GM18907 (cell line): ENCODE measurements around the gene RHOA.
"Not testable (repeated sequence)": the region's sequence is repeated elsewhere in the genome, so short reads cannot be mapped to it uniquely, and the experiment has no call there.

Experiments
- ATAC-seq: cut with Tn5 transposase; IDR thresholded peaks from one replicate; pipeline ENCODE4 v1.9.1; 2021; ENCODE audit warnings: mild to moderate bottlenecking, moderate library complexity; ENCODE audit not compliant: unreplicated experiment

The RHOA gene

DNA sequence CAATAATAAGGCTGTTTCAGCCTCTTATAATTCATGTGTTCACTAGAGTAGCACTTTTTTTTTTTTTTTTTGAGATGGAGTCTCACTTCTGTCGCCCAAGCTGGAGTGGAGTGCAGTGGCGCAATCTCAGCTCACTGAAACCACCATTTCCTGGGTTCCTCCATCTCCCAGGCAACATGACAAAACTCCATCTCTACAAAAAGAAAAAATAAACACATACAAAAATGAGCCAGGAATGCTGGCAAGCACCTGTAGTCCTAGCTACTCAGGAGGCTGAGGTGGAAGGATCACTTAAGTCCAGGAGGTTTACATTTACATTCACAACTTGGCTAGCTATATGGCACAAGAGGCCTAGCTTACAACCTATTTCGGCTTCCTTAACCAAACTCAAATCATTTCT, 78.7 kb downstream of the RHOA start:
- ATAC-seq = no peak

DNA sequence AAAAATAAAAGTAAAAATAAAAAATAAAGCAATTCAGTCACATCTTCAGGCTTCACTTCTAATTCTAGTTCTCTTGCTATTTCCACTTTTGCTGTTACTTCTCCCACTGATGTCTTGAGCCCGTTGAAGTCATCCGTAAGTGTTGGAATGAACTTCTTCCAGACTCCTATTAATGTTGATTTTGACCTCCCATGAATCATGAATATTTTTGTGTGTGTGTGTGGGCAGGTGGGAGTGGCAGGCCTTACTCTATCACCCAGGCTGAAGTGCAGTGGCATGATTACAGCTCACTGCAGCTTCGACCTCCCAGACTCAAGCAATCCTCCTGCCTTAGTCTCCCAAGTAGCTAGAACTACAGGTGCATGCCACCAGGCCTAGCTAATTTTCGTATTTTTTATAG, 82.6 kb downstream of the RHOA start:
- no peak for ATAC-seq

DNA sequence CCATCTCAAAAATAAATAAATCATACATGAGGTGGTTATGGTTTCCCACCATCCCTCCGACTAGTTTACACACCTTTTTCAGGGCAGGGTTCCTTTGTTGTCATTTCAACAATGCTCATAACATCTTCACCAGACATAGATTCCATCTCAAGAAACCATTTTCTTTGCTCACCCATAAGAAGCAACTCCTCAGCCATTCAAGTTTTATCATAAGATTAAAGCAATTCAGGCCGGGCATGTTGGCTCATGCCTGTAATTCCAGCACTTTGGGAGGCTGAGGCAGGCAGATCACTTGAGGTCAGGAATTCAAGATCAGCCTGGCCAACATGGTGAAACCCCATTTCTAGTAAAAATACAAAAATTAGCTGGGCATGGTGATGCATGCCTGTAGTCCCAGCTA, 83.4 kb downstream of the RHOA start:
- not testable (repeated sequence) for ATAC-seq

DNA sequence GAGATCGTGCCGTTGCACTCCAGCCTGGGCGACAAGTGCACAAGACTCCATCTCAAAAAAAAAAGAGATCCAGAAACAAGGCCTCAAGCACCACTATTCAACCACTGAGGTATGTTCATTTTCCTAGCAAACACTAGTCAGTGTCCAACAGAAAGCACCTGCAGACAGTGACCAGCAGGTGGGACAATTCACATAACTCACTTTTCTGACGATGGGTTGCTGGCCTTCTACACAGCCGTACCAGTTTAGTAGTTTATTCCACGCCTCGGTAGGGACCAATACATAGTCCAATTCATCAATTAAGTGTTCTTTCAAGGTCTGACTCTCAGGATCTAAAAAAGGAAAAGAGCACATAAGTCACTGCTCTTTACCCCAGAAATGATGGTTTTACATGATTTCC, 84.3 kb downstream of the RHOA start:
- no peak for ATAC-seq

DNA sequence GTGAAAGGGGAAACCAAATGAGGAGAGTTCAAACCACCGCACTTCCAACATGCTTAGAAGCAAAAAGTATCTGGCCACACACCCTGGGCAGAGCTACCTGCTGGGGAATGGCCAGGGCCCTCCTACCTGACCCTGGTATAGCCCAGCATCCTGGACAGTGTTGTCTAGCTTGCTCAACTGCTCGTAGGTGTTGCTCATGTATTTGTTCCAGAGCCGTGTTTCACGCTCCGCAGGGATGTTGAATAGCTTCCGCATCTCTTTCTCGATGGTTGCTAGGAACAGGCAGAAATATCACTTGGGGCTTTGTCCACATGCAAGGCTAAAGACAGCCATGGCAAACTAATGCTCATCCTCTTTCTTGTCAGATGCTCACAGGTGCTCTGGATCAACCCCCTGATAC, 87.0 kb downstream of the RHOA start:
- no peak for ATAC-seq

GRCh38 chr3:49316696-49317457, 94.9 kb downstream of the RHOA start:
- no peak for ATAC-seq

DNA sequence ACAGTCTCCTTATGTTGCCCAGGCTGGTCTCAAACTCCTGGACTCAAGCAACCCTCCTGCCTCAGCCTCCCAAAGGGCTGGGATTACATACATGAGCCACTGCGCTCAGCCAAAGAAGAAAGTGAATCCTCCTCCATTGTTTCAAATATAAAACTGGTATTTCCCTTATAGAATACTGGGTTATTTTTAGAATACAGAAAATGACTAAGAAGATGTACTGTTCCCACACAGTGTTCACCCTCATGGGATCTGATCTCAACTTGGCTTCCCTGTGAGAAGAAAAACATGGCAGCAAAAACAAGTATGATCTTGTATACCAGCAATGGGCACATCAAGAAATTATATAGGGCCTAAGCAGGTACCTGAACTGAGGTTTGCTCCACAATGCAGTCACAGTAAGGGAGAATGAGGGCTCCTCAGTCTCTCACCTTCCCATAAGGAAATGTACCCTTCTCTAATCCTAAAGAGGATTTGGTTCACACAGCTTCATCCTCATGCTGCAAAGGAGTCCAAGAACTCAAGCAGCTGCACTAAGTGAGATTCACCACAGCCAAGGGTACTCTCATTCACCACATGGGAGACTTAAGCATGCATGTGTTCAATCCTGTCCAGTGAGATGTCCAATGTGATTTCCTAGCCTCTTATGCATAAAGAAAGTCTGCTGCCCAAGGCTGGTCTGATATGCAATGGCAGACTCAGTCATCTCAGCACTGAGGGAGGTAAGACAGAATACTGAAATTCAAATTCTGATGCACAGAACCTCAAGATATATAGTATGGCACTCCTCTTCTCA, 97.7 kb downstream of the RHOA start:
- ATAC-seq = no peak

DNA sequence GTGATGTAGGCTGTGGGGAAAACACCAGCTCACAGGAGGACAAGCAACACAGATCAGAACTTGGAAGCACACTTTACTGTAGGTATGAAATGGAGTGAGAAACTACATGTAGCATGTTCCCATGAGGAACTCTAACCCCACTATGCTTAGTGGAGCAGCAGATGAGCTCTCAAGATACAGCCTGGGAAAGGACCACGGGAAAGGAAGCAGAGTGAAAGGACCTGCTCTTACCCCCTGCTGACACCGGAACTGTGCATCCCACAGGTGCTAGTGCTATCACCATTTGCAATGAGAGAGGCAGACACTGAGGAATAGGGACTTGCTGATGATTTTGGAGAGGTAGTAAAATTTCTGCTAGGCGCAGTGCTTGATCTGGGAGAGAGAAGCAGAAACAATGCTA, 100.5 kb downstream of the RHOA start:
- ATAC-seq = no peak

- no peak for ATAC-seq
Observed at GRCh38 chr3:49310677-49311076, 101.1 kb downstream of the RHOA start.
